ENCODE data around the gene STK39.

The STK39 gene

GRCh38 chr2:168175469-168175868 is 71.9 kb downstream of the STK39 start:
- no peak for DNase-seq
- no peaks in the 10 kb centered on the region for H3K27me3 ChIP-seq
- H3K4me3 ChIP-seq, result no peak overlapping the region
- no peak for TF ChIP-seq CTCF (IDR thresholded peaks at IDR 0.05)
- peaks cover 0 to 3% (median 0%) of the 10 kb centered on the region in 4 donors for H3K4me1 ChIP-seq
- no peak overlapping the region for H3K27ac ChIP-seq
- H3K9me3 ChIP-seq, result no peaks in the 10 kb centered on the region
- no peaks in the 10 kb centered on the region for H3K36me3 ChIP-seq
- intact Hi-C loops (cut with DNase I; ENCODE audit: low total_unique reads), result no loop called here

GRCh38 chr2:168174756-168175155 is 72.6 kb downstream of the STK39 start:
- H3K9me3 ChIP-seq, result no peaks in the 10 kb centered on the region
- H3K4me3 ChIP-seq, result no peak overlapping the region
- no peak for DNase-seq
- no peaks in the 10 kb centered on the region for H3K27me3 ChIP-seq
- no peaks in the 10 kb centered on the region for H3K36me3 ChIP-seq
- no peak overlapping the region for H3K27ac ChIP-seq
- peaks cover 0 to 3% (median 0%) of the 10 kb centered on the region in 4 donors for H3K4me1 ChIP-seq
- intact Hi-C loops (cut with DNase I; ENCODE audit: low total_unique reads), result no loop called here
- no peak for TF ChIP-seq CTCF (IDR thresholded peaks at IDR 0.05)

- no peaks in the 10 kb centered on the region for H3K4me1 ChIP-seq
- no peak for TF ChIP-seq CTCF (IDR thresholded peaks at IDR 0.05)
Measured at GRCh38 chr2:168172071-168172470, 75.3 kb downstream of the STK39 start.

GRCh38 chr2:168171059-168171762 is 76.2 kb downstream of the STK39 start:
- H3K9me3 ChIP-seq, result no peaks in the 10 kb centered on the region
- no peak for DNase-seq
- no peaks in the 10 kb centered on the region for H3K36me3 ChIP-seq
- H3K4me3 ChIP-seq, result no peak overlapping the region
- H3K27me3 ChIP-seq, result no peaks in the 10 kb centered on the region
- intact Hi-C loops (cut with DNase I; ENCODE audit: low total_unique reads), result no loop called here
- H3K4me1 ChIP-seq, result no peaks in the 10 kb centered on the region
- no peak for TF ChIP-seq CTCF (IDR thresholded peaks at IDR 0.05)
- H3K27ac ChIP-seq, result no peak overlapping the region

More at GRCh38 chr2:168172071-168172470, 75.3 kb downstream of the STK39 start:
- Histone ChIP-seq H3K4me3 (no peak overlapping the region), H3K27me3 (no peaks in the 10 kb centered on the region), H3K9me3 (no peaks in the 10 kb centered on the region), H3K36me3 (no peaks in the 10 kb centered on the region), H3K27ac (no peak overlapping the region)
- intact Hi-C loops (cut with DNase I; ENCODE audit: low total_unique reads), result no loop called here
- no peak for DNase-seq

GRCh38 chr2:168169097-168169745 is 78.2 kb downstream of the STK39 start:
- Histone ChIP-seq H3K36me3 (no peaks in the 10 kb centered on the region), H3K4me3 (no peak overlapping the region), H3K27me3 (no peaks in the 10 kb centered on the region), H3K4me1 (no peaks in the 10 kb centered on the region), H3K27ac (no peak overlapping the region), H3K9me3 (no peaks in the 10 kb centered on the region)
- no peak for DNase-seq
- intact Hi-C loops (cut with DNase I; ENCODE audit: low total_unique reads), result no loop called here
- TF ChIP-seq CTCF (IDR thresholded peaks at IDR 0.05), result no peak
